ENCODE measurements around the gene MTA2.
"Not testable (repeated sequence)": the region's sequence is repeated elsewhere in the genome, so short reads cannot be mapped to it uniquely, and the experiment has no call there.

Gene MTA2

DNA sequence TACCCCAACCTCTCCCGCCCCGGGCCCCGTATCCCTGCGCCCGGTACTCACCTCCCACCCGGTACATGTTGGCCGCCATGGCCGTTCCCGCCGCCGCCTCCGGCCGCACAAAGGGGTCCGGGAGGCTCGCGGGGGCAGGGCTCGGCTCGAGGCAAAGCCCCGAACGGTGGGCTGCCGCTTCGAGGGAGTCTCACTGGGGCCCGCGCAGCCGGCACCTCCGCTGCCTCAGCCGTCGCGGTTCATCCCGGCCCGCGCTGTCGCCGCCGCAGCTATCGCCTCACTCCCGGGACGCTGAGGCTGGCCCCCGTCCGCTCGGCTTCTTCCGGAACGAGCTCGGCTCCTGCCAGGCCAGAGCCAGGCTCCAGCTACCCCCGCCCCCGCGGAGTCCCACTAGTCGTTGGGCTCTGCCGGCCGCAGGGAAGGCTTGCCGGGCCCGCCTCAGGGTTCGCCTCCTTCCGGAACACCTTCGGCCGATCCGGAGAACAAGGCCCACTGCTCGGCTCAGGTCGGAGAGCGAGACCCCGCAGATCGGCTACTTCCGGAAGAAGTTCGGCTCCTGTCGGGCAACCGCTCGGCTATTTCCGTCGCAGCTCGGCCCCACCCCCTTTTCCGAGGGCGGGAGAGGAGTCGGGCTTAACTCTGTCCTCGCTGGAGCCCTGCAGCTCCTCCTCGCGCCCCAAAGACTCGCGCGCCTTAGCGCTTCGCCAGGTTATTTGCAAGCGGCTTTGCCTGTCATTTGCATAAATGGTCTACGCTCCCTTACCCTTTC, at the start of gene MTA2:
TSS of gene MTA2 (minus strand) at position 494 of the 769 bp plus-strand sequence. CDS start at position 79, 415 bp downstream.
- Histone ChIP-seq H3K4me3 (peak within 1 kb of the TSS; percentile 96 to 99), H3K4me1 (peaks cover 7 to 43% (median 31%) of the 10 kb centered on the region in 4 donors), H3K36me3 (peaks cover 29 to 52% (median 35%) of the 10 kb centered on the region in 3 donors), H3K27me3 (no peaks in the 10 kb centered on the region), H3K9me3 (no peaks in the 10 kb centered on the region), H3K27ac (peak within 1 kb of the TSS; percentile 98 to 99)
- intact Hi-C loops (cut with DNase I; ENCODE audit: low total_unique reads): no loop called here
- TF ChIP-seq, protein P1, sequence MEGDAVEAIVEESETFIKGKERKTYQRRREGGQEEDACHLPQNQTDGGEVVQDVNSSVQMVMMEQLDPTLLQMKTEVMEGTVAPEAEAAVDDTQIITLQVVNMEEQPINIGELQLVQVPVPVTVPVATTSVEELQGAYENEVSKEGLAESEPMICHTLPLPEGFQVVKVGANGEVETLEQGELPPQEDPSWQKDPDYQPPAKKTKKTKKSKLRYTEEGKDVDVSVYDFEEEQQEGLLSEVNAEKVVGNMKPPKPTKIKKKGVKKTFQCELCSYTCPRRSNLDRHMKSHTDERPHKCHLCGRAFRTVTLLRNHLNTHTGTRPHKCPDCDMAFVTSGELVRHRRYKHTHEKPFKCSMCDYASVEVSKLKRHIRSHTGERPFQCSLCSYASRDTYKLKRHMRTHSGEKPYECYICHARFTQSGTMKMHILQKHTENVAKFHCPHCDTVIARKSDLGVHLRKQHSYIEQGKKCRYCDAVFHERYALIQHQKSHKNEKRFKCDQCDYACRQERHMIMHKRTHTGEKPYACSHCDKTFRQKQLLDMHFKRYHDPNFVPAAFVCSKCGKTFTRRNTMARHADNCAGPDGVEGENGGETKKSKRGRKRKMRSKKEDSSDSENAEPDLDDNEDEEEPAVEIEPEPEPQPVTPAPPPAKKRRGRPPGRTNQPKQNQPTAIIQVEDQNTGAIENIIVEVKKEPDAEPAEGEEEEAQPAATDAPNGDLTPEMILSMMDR (IDR thresholded peaks at IDR 0.05): no peak
- peak; percentile 95 to 99 for DNase-seq

DNA sequence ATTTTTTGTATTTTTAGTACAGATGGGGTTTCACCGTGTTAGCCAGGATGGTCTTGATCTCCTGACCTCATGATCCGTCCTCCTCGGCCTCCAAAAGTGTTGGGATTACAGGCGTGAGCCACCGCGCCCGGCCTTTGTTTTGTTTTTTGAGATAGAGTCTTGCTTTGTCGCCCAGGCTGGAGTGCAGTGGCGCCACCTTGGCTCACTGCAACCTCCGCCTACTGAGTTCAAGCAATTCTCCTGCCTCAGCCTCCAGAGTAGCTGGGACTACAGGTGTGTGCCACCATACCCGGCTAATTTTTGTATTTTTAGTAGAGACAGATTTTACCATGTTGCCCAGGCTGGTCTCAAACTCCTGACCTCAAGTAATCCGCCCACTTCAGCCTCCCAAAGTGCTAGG, 48.6 kb upstream of the MTA2 start:
- H3K9me3 ChIP-seq; H3K27ac ChIP-seq; H3K4me3 ChIP-seq; H3K27me3 ChIP-seq; intact Hi-C loops (cut with DNase I; ENCODE audit: low total_unique reads); DNase-seq: not testable (repeated sequence)
- Histone ChIP-seq H3K4me1 (peaks cover 0 to 31% (median 21%) of the 10 kb centered on the region in 4 donors), H3K36me3 (peaks cover 12 to 33% (median 23%) of the 10 kb centered on the region in 3 donors)

DNA sequence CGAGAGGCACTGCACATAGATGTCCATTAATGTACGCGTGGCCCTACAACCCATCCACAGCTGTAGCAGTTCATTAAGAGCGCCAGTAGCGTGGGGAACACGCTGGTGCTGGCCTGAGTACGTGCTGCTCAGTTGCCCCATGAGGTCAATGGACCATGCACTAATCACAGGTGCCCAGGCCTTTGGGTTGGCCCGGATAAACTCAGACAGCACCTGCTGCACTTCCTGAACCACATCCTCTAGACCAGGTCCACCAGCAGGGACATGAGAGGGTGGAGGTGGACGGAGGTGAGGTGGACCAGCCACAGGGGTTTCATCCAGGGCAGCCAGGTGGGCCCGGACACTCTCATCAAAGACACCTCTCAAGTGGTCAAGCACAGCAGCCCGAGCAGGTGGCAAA, 47.8 kb upstream of the MTA2 start:
- intact Hi-C loops (cut with DNase I; ENCODE audit: low total_unique reads): no loop called here

DNA sequence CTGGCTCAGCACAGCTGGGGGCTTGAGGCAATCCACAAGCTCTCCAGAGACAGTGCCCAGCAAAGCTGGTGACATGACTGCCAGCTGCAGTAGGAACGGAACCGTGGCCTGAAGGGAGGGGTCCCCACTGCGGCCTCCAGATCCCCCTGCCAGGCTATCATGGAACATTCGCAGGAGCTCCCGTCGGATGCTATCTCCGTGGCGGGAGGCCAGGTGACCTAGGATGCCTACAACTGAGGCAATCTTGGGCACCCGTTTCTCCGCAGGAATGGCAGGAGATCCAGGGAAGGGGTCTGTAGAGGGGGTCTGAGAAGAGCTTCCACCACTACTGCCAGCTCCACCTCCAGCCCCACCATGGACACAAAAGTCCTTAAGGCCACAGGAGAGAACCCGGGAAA, 47.3 kb upstream of the MTA2 start:
- Histone ChIP-seq H3K4me3 (no peak overlapping the region), H3K9me3 (no peaks in the 10 kb centered on the region), H3K4me1 (peaks cover 0 to 44% (median 33%) of the 10 kb centered on the region in 4 donors), H3K27me3 (no peaks in the 10 kb centered on the region), H3K36me3 (peaks cover 16 to 38% (median 23%) of the 10 kb centered on the region in 3 donors), H3K27ac (no peak overlapping the region)
- intact Hi-C loops (cut with DNase I; ENCODE audit: low total_unique reads): no loop called here
- no peak for DNase-seq
- TF ChIP-seq, protein P1 (IDR thresholded peaks at IDR 0.05): no peak

More for the DNA sequence above, 47.8 kb upstream of the MTA2 start:
- Histone ChIP-seq H3K36me3 (peaks cover 12 to 33% (median 23%) of the 10 kb centered on the region in 3 donors), H3K27me3 (no peaks in the 10 kb centered on the region), H3K27ac (no peak overlapping the region), H3K4me3 (no peak overlapping the region), H3K9me3 (no peaks in the 10 kb centered on the region), H3K4me1 (peaks cover 0 to 39% (median 27%) of the 10 kb centered on the region in 4 donors)
- TF ChIP-seq, protein P1 (IDR thresholded peaks at IDR 0.05): no peak
- no peak for DNase-seq

DNA sequence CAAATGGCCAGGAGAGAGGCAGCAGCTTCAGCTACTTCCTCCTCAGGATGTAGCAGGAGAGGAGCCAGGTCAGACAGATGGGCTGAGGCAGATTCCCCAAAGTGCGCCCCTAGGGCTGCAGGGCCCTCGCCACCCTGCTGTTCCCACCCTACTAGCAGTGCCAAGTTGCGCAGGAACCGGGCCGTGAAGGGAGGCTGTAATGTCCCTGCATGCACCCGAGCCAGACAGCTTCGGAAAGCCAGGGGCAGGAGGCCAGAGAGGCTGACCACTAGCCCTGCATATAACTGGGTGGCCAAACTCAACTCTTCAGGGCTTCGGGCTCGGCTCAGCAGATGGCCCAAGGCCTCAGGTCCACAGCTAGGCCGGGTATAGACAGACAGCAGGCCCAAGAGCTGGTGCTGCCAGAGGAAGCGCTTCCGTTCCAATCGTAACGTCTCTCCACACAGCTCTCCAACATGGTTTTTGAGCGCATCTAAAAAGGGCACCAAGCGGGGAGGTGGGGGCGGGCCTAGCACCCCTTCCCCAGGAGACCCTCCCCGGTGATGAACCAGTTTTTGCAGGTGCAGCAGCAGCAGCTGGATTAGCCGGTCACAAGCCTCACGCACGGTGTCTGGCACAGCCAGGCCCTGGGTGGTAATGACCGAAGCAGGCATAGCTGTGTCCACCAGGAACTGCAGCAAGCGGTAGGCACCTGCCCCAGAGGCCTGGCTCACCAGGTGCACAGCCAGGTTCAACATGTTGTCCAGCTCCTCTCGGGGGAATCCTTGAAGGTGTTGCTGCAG, 46.7 kb upstream of the MTA2 start:
- TF ChIP-seq, protein P1 (IDR thresholded peaks at IDR 0.05): no peak
- intact Hi-C loops (cut with DNase I; ENCODE audit: low total_unique reads): no loop called here
- Histone ChIP-seq H3K4me1 (peaks cover 0 to 47% (median 33%) of the 10 kb centered on the region in 4 donors), H3K9me3 (no peaks in the 10 kb centered on the region), H3K27me3 (no peaks in the 10 kb centered on the region), H3K36me3 (peaks cover 22 to 44% (median 28%) of the 10 kb centered on the region in 3 donors), H3K27ac (no peak overlapping the region), H3K4me3 (no peak overlapping the region)
- DNase-seq: no peak

DNA sequence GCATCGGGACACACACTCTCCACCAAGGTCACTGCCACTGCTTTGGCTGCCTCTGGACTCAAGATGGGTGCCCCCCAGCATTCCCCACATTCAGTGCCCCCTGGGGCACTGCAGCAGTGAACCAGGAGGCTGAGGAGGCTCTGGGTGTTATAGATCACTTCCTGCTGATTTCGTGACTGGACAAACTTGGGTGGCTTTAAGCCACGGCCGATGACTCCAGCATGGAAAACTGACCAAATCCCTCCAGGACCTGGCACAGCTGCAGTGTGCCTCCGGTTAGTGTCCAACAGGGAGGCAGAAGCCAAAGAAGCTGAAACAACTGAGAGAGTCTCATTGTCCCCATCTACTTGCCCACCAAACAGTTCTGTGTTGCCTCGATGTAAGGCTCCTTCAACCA, 45.9 kb upstream of the MTA2 start:
- DNase-seq: no peak
- H3K36me3 ChIP-seq: peaks cover 30 to 51% (median 34%) of the 10 kb centered on the region in 3 donors
- no peaks in the 10 kb centered on the region for H3K9me3 ChIP-seq
- TF ChIP-seq, protein P1 (IDR thresholded peaks at IDR 0.05): no peak
- peak overlapping the region in 1 of 2 donors; percentile 99 for H3K27ac ChIP-seq
- no peaks in the 10 kb centered on the region for H3K27me3 ChIP-seq
- H3K4me3 ChIP-seq: no peak overlapping the region
- intact Hi-C loops (cut with DNase I; ENCODE audit: low total_unique reads): no loop called here
- peaks cover 0 to 45% (median 33%) of the 10 kb centered on the region in 4 donors for H3K4me1 ChIP-seq
